GM21447 (cell line): ENCODE measurements around the gene RAP1GAP.

ENCODE experiments used
- ATAC-seq: cut with Tn5 transposase; IDR thresholded peaks from one replicate; pipeline ENCODE4 v1.9.1; 2021; ENCODE audit not compliant: unreplicated experiment

Gene RAP1GAP

GRCh38 chr1:21594501-21594900 lies 74.7 kb downstream of the RAP1GAP start:
- no peak for ATAC-seq

- ATAC-seq, result no peak
These were observed 75.9 kb downstream of the RAP1GAP start for GRCh38 chr1:21593231-21593630.

- ATAC-seq, result no peak
These were observed 76.9 kb downstream of the RAP1GAP start for GRCh38 chr1:21592086-21592865.

GRCh38 chr1:21590934-21591333 lies 78.2 kb downstream of the RAP1GAP start:
- no peak for ATAC-seq

- no peak for ATAC-seq
These were observed 78.9 kb downstream of the RAP1GAP start for GRCh38 chr1:21590126-21590880.

GRCh38 chr1:21589618-21590017 lies 79.5 kb downstream of the RAP1GAP start:
- no peak for ATAC-seq

- ATAC-seq, result no peak
These were observed 81.6 kb downstream of the RAP1GAP start for GRCh38 chr1:21587602-21587953.

- no peak for ATAC-seq
These were observed 82.1 kb downstream of the RAP1GAP start for GRCh38 chr1:21586846-21587601.

GRCh38 chr1:21586222-21586621 lies 82.9 kb downstream of the RAP1GAP start:
- no peak for ATAC-seq

- no peak for ATAC-seq
These were observed 84.1 kb downstream of the RAP1GAP start for GRCh38 chr1:21585037-21585436.

GRCh38 chr1:21584096-21584495 lies 85.1 kb downstream of the RAP1GAP start:
- ATAC-seq, result no peak

GRCh38 chr1:21579791-21580190 lies 89.4 kb downstream of the RAP1GAP start:
- ATAC-seq, result no peak

GRCh38 chr1:21577933-21578332 lies 91.2 kb downstream of the RAP1GAP start:
- no peak for ATAC-seq

GRCh38 chr1:21577324-21577723 lies 91.8 kb downstream of the RAP1GAP start:
- ATAC-seq, result no peak

- no peak for ATAC-seq
These were observed 92.4 kb downstream of the RAP1GAP start for GRCh38 chr1:21576798-21577187.

GRCh38 chr1:21576031-21576797 lies 92.9 kb downstream of the RAP1GAP start:
- no peak for ATAC-seq

GRCh38 chr1:21575351-21575942 lies 93.7 kb downstream of the RAP1GAP start:
- ATAC-seq, result no peak

GRCh38 chr1:21574466-21575151 lies 94.5 kb downstream of the RAP1GAP start:
- ATAC-seq, result no peak

- no peak for ATAC-seq
These were observed 95.1 kb downstream of the RAP1GAP start for GRCh38 chr1:21573971-21574465.

GRCh38 chr1:21573475-21573874 lies 95.7 kb downstream of the RAP1GAP start:
- no peak for ATAC-seq
